ENCODE data around the gene CDC25C.

The CDC25C gene

GRCh38 chr5:138364576-138364975 is 33.0 kb upstream of the CDC25C start:
- Histone ChIP-seq H3K27ac (peak overlapping the region; percentile 69), H3K9ac (ENCODE audit: insufficient read length) (no peak overlapping the region), H3K9me3 (ENCODE audit: low read depth, low read length) (no peaks in the 10 kb centered on the region), H3K4me3 (peak overlapping the region; percentile 23; the same call in 1 of the 2 replicates), H3K36me3 (ENCODE audit: insufficient read depth, low read length) (no peaks in the 10 kb centered on the region)
- DNase-seq (ENCODE audit: low read depth, low spot score) = no peak
- TF ChIP-seq EZH2 (IDR thresholded peaks at IDR 0.05) (no peak), POLR2AphosphoS5 (IDR thresholded peaks at IDR 0.05; ENCODE audit: borderline replicate concordance, low read depth, low read length) (no peak), FOXP2 (optimal IDR thresholded peaks at IDR 0.05; ENCODE audit: control extremely low read depth, extremely low read length, insufficient read depth) (no peak)

- Histone ChIP-seq H3K4me3 (no peak overlapping the region), H3K27ac (no peak overlapping the region), H3K9me3 (ENCODE audit: low read depth, low read length) (no peaks in the 10 kb centered on the region), H3K36me3 (ENCODE audit: insufficient read depth, low read length) (0 out of 2 replicates have a peak, but pooled peaks cover 3% of the 10 kb centered on the region), H3K9ac (ENCODE audit: insufficient read length) (no peak overlapping the region)
- no peak for DNase-seq (ENCODE audit: low read depth, low spot score)
- TF ChIP-seq FOXP2 (optimal IDR thresholded peaks at IDR 0.05; ENCODE audit: control extremely low read depth, extremely low read length, insufficient read depth) (no peak), EZH2 (IDR thresholded peaks at IDR 0.05) (no peak), POLR2AphosphoS5 (IDR thresholded peaks at IDR 0.05; ENCODE audit: borderline replicate concordance, low read depth, low read length) (no peak)
Measured at GRCh38 chr5:138360941-138361452, 29.4 kb upstream of the CDC25C start.

GRCh38 chr5:138359621-138360020 is 28.0 kb upstream of the CDC25C start:
- no peak for TF ChIP-seq POLR2AphosphoS5 (IDR thresholded peaks at IDR 0.05; ENCODE audit: borderline replicate concordance, low read depth, low read length)
- no peak for TF ChIP-seq EZH2 (IDR thresholded peaks at IDR 0.05)
- TF ChIP-seq FOXP2 (optimal IDR thresholded peaks at IDR 0.05; ENCODE audit: control extremely low read depth, extremely low read length, insufficient read depth) = no peak
- no peak overlapping the region for H3K9ac ChIP-seq (ENCODE audit: insufficient read length)

DNA sequence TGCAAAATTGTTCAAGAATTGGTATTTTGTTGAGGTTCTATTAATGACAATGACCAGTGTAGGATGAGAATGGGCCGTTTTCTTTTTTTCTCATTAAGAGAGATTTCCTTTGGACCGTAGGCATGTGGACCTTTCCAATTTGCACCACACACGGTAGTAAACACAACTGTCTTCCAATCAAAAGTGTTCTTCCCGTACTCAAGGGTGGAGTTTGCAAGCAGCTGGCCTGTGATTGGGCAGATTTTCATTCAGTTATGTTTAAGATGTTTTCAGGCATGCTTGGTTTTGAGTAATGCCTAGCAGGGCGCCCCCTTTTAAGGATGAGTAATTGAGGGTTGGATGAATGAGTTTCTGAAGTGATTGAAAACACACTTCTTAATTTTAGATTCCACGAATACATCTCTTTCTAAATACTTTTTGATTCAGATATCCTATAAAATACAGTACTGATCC is 23.3 kb upstream of the CDC25C start:
- Histone ChIP-seq H3K36me3 (ENCODE audit: insufficient read depth, low read length) (peaks cover 20% of the 10 kb centered on the region), H3K9ac (ENCODE audit: insufficient read length) (no peak overlapping the region), H3K27ac (no peak overlapping the region), H3K9me3 (ENCODE audit: low read depth, low read length) (peaks cover 7% of the 10 kb centered on the region; the same call in 1 of the 2 replicates), H3K4me3 (peak overlapping the region; percentile 87)
- TF ChIP-seq EZH2 (IDR thresholded peaks at IDR 0.05) (no peak), POLR2AphosphoS5 (IDR thresholded peaks at IDR 0.05; ENCODE audit: borderline replicate concordance, low read depth, low read length) (no peak), FOXP2 (optimal IDR thresholded peaks at IDR 0.05; ENCODE audit: control extremely low read depth, extremely low read length, insufficient read depth) (no peak)
- no peak for DNase-seq (ENCODE audit: low read depth, low spot score)

More at GRCh38 chr5:138359621-138360020, 28.0 kb upstream of the CDC25C start:
- Histone ChIP-seq H3K27ac (no peak overlapping the region), H3K9me3 (ENCODE audit: low read depth, low read length) (no peaks in the 10 kb centered on the region), H3K36me3 (ENCODE audit: insufficient read depth, low read length) (peaks cover 14% of the 10 kb centered on the region), H3K4me3 (no peak overlapping the region)
- no peak for DNase-seq (ENCODE audit: low read depth, low spot score)

DNA sequence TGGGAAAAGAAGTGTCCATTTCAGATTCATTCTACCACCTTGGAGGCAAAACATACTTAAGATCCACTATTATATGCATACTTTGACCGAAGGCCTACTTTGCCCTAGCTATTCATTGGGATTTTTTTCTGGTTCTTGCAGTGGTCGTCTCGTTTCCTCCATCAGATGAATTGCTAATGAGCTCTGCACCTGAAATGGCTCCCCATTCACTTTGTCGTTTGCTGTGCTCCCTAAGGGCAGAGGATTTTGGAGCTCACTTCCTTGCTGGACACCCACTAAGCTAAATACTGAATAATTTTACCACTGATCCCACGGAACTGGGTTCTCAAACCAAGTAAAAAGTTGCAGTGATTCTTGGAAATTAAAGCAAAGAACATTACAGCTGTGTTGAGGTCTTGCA is 22.8 kb upstream of the CDC25C start:
- Histone ChIP-seq H3K36me3 (ENCODE audit: insufficient read depth, low read length) (peaks cover 20% of the 10 kb centered on the region), H3K4me3 (peak overlapping the region; percentile 87), H3K9me3 (ENCODE audit: low read depth, low read length) (peaks cover 7% of the 10 kb centered on the region; the same call in 1 of the 2 replicates), H3K9ac (ENCODE audit: insufficient read length) (peak overlapping the region; percentile 91), H3K27ac (no peak overlapping the region)
- TF ChIP-seq POLR2AphosphoS5 (IDR thresholded peaks at IDR 0.05; ENCODE audit: borderline replicate concordance, low read depth, low read length) (no peak), FOXP2 (optimal IDR thresholded peaks at IDR 0.05; ENCODE audit: control extremely low read depth, extremely low read length, insufficient read depth) (no peak), EZH2 (IDR thresholded peaks at IDR 0.05) (no peak)
- DNase-seq (ENCODE audit: low read depth, low spot score) = no peak

DNA sequence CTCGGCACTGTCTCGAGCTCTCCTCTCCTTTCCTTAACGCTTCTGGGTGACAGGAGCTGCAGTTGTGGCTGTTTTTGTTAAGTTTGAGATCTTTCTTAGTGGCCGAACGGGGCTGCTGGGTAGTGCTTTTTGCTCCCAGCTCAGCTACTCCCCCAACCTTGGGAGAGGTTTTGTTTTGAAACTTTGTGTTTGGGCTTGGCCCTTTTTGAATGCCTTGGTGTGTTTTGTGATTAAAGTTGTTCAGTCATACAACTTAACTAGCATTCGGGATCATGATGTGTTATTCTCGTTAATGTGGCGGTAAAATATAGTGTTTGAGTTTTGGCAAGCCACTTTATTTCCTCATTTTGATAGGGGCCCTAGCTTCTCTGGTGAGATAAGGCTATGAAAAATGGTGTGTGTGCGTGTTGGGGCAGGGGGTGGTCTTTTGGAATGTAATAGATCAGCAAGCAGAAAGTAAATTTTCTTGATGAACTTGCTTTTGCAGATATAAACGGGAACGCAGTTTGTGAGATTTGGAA is 22.0 kb upstream of the CDC25C start:
- Histone ChIP-seq H3K27ac (peak overlapping the region; percentile 65), H3K4me3 (peak overlapping the region; percentile 87), H3K9ac (ENCODE audit: insufficient read length) (peak overlapping the region; percentile 91), H3K9me3 (ENCODE audit: low read depth, low read length) (peaks cover 7% of the 10 kb centered on the region; the same call in 1 of the 2 replicates), H3K36me3 (ENCODE audit: insufficient read depth, low read length) (peaks cover 22% of the 10 kb centered on the region)
- TF ChIP-seq EZH2 (IDR thresholded peaks at IDR 0.05) (no peak), FOXP2 (optimal IDR thresholded peaks at IDR 0.05; ENCODE audit: control extremely low read depth, extremely low read length, insufficient read depth) (no peak), POLR2AphosphoS5 (IDR thresholded peaks at IDR 0.05; ENCODE audit: borderline replicate concordance, low read depth, low read length) (no peak)
- no peak for DNase-seq (ENCODE audit: low read depth, low spot score)

GRCh38 chr5:138352722-138353559 is 21.3 kb upstream of the CDC25C start:
- H3K4me3 ChIP-seq = peak overlapping the region; percentile 87
- H3K9ac ChIP-seq (ENCODE audit: insufficient read length) = peak overlapping the region; percentile 91
- peaks cover 7% of the 10 kb centered on the region; the same call in 1 of the 2 replicates for H3K9me3 ChIP-seq (ENCODE audit: low read depth, low read length)
- TF ChIP-seq POLR2AphosphoS5 (IDR thresholded peaks at IDR 0.05; ENCODE audit: borderline replicate concordance, low read depth, low read length) (no peak), EZH2 (IDR thresholded peaks at IDR 0.05) (no peak), FOXP2 (optimal IDR thresholded peaks at IDR 0.05; ENCODE audit: control extremely low read depth, extremely low read length, insufficient read depth) (no peak)
- DNase-seq (ENCODE audit: low read depth, low spot score) = no peak
- peaks cover 29% of the 10 kb centered on the region for H3K36me3 ChIP-seq (ENCODE audit: insufficient read depth, low read length)
- peak overlapping the region; percentile 65 for H3K27ac ChIP-seq

DNA sequence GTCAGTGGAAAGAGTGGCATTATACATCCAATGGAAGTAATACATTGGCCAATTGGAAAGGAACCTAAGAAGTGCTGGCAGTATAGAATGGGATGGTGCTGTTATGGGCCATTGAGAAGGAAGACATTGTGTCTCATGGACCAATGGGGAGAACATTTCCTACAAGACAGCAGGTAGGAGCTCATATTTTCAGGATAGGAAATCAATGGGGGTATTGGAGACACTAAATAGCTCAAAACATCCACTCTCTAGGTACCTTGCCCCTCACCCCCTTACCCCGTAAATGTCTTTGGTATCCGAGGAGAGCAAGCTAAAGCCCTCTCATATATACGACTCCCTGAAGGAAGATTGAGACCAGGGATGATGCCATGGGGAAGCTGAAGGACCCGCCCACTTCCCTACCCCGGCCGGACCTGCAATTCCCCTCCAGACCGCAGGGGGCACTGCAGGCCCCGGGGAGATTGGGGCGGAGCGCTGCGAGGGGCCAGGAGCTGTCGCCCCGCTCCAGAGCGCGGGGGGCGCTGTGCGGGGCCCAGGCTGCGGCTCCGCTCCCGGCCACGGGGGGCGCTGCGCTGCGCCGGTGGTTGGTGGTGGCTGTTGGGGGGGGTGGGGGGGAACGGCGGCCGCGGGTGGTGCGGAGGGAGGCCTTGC is 20.6 kb upstream of the CDC25C start, which contains the start of gene KDM3B:
TSS of gene KDM3B (plus strand) at position 615 of the 651 bp plus-strand sequence. CDS start 111 bp downstream, outside the sequence.
- Histone ChIP-seq H3K9me3 (ENCODE audit: low read depth, low read length) (peaks cover 7% of the 10 kb centered on the region; the same call in 1 of the 2 replicates), H3K36me3 (ENCODE audit: insufficient read depth, low read length) (peaks cover 35% of the 10 kb centered on the region), H3K27ac (peak within 1 kb of the TSS; percentile 65), H3K4me3 (peak within 1 kb of the TSS; percentile 87), H3K9ac (ENCODE audit: insufficient read length) (peak within 1 kb of the TSS; percentile 91)
- TF ChIP-seq POLR2AphosphoS5 (IDR thresholded peaks at IDR 0.05; ENCODE audit: borderline replicate concordance, low read depth, low read length) (peak; percentile 48; the same call in 1 of the 2 replicates), FOXP2 (optimal IDR thresholded peaks at IDR 0.05; ENCODE audit: control extremely low read depth, extremely low read length, insufficient read depth) (no peak), EZH2 (IDR thresholded peaks at IDR 0.05) (no peak)
- DNase-seq (ENCODE audit: low read depth, low spot score) = no peak

Measured in SK-N-MC (cell line).